Measurements from ENCODE around the gene LDLRAD2. TPM values are rescaled to one million over a fixed set of nuclear protein-coding genes. Genes with fewer than 3 reads are reported as not detected.

Gene LDLRAD2
- total RNA-seq, 4 donors from 2014 or later, result 0.48 TPM; not detected in 3

DNA sequence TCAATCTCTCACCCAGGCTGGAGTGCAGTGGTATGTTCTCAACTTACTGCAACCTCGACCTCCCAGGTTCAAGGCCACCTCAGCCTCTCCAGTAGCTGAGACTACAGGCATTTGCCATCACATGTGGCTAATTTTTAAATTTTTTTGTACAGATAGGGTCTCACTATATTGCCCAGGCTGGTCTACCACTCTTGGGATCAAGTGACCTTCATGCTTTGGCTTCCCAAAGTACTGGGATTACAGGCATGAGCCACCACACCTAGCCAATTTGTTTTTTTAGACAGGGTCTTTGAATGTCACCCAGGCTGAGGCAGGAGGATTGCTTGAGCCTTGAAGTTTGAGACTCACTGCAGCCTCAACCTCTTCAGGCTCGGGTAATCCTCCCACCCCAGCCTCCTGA is 19.0 kb upstream of the LDLRAD2 start:
- Histone ChIP-seq H3K9me3 (no peaks in the 10 kb centered on the region), H3K4me3 (no peak overlapping the region), H3K36me3 (no peaks in the 10 kb centered on the region), H3K4me1 (no peaks in the 10 kb centered on the region), H3K27ac (no peak overlapping the region), H3K27me3 (no peaks in the 10 kb centered on the region)
- no peak for DNase-seq
- TF ChIP-seq, protein P1, sequence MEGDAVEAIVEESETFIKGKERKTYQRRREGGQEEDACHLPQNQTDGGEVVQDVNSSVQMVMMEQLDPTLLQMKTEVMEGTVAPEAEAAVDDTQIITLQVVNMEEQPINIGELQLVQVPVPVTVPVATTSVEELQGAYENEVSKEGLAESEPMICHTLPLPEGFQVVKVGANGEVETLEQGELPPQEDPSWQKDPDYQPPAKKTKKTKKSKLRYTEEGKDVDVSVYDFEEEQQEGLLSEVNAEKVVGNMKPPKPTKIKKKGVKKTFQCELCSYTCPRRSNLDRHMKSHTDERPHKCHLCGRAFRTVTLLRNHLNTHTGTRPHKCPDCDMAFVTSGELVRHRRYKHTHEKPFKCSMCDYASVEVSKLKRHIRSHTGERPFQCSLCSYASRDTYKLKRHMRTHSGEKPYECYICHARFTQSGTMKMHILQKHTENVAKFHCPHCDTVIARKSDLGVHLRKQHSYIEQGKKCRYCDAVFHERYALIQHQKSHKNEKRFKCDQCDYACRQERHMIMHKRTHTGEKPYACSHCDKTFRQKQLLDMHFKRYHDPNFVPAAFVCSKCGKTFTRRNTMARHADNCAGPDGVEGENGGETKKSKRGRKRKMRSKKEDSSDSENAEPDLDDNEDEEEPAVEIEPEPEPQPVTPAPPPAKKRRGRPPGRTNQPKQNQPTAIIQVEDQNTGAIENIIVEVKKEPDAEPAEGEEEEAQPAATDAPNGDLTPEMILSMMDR (IDR thresholded peaks at IDR 0.05), result no peak
- TF ChIP-seq EP300 (IDR thresholded peaks at IDR 0.05; ENCODE audit: low read depth), result no peak
- TF ChIP-seq POLR2AphosphoS5 (IDR thresholded peaks at IDR 0.05), result no peak
- no peak for TF ChIP-seq POLR2A (IDR thresholded peaks at IDR 0.05)
- in situ Hi-C loops (cut with MboI; ENCODE audit: low pct_ligation_motif_present in 1 of 4, low pct_unique_long_range_greater_than_20kb in 1 of 4, low sequenced_read_pairs in 3 of 4) (no loop called here), intact Hi-C loops (cut with DNase I; ENCODE audit: low total_unique reads) (no loop called here)
- 83 to 92% methylated on average over 2 of the region's 2 CpGs for WGBS, 2 donors (ENCODE audit: low coverage in 1 of 2)

- in situ Hi-C loops (cut with MboI; ENCODE audit: low pct_ligation_motif_present in 1 of 4, low pct_unique_long_range_greater_than_20kb in 1 of 4, low sequenced_read_pairs in 3 of 4), result no loop called here
- Histone ChIP-seq H3K4me1 (no peaks in the 10 kb centered on the region), H3K36me3 (no peaks in the 10 kb centered on the region), H3K27ac (no peak overlapping the region), H3K4me3 (no peak overlapping the region), H3K27me3 (no peaks in the 10 kb centered on the region), H3K9me3 (no peaks in the 10 kb centered on the region)
- DNase-seq, result no peak
- WGBS, 2 donors (ENCODE audit: low coverage in 1 of 2), result 94 to 96% methylated on average over 2 of the region's 2 CpGs
- TF ChIP-seq, protein P1 (IDR thresholded peaks at IDR 0.05), result no peak
- no peak for TF ChIP-seq EP300 (IDR thresholded peaks at IDR 0.05; ENCODE audit: low read depth)
- intact Hi-C loops (cut with DNase I; ENCODE audit: low total_unique reads), result no loop called here
Observed at GRCh38 chr1:21794656-21795055, 17.4 kb upstream of the LDLRAD2 start.

GRCh38 chr1:21795075-21795474 is 17.0 kb upstream of the LDLRAD2 start:
- no peaks in the 10 kb centered on the region for H3K36me3 ChIP-seq
- in situ Hi-C loops (cut with MboI; ENCODE audit: low pct_ligation_motif_present in 1 of 4, low pct_unique_long_range_greater_than_20kb in 1 of 4, low sequenced_read_pairs in 3 of 4) (no loop called here), intact Hi-C loops (cut with DNase I; ENCODE audit: low total_unique reads) (no loop called here)
- DNase-seq, result no peak
- no peak overlapping the region for H3K27ac ChIP-seq
- no peaks in the 10 kb centered on the region for H3K9me3 ChIP-seq
- TF ChIP-seq EP300 (IDR thresholded peaks at IDR 0.05; ENCODE audit: low read depth) (no peak), POLR2AphosphoS5 (IDR thresholded peaks at IDR 0.05) (no peak), POLR2A (IDR thresholded peaks at IDR 0.05) (no peak)
- TF ChIP-seq, protein P1 (IDR thresholded peaks at IDR 0.05), result no peak
- WGBS, 2 donors (ENCODE audit: low coverage in 1 of 2), result 94 to 98% methylated on average over 2 to 6 of the region's 6 CpGs
- no peak overlapping the region for H3K4me3 ChIP-seq
- no peaks in the 10 kb centered on the region for H3K27me3 ChIP-seq
- no peaks in the 10 kb centered on the region for H3K4me1 ChIP-seq

GRCh38 chr1:21799730-21800129 is 12.3 kb upstream of the LDLRAD2 start:
- no peaks in the 10 kb centered on the region for H3K9me3 ChIP-seq
- in situ Hi-C loops (cut with MboI; ENCODE audit: low pct_ligation_motif_present in 1 of 4, low pct_unique_long_range_greater_than_20kb in 1 of 4, low sequenced_read_pairs in 3 of 4), result no loop called here
- no peak overlapping the region for H3K27ac ChIP-seq
- H3K36me3 ChIP-seq, result no peaks in the 10 kb centered on the region
- no peak for DNase-seq
- H3K4me3 ChIP-seq, result no peak overlapping the region
- TF ChIP-seq EP300 (IDR thresholded peaks at IDR 0.05; ENCODE audit: low read depth) (no peak), POLR2A (IDR thresholded peaks at IDR 0.05) (no peak), POLR2AphosphoS5 (IDR thresholded peaks at IDR 0.05) (no peak)
- TF ChIP-seq, protein P1 (IDR thresholded peaks at IDR 0.05), result no peak
- H3K27me3 ChIP-seq, result no peaks in the 10 kb centered on the region
- 80 to 82% methylated on average over 1 to 5 of the region's 5 CpGs for WGBS, 2 donors (ENCODE audit: low coverage in 1 of 2)
- intact Hi-C loops (cut with DNase I; ENCODE audit: low total_unique reads), result no loop called here
- no peaks in the 10 kb centered on the region for H3K4me1 ChIP-seq
